ENCODE measurements around the gene CPTP.

DNA sequence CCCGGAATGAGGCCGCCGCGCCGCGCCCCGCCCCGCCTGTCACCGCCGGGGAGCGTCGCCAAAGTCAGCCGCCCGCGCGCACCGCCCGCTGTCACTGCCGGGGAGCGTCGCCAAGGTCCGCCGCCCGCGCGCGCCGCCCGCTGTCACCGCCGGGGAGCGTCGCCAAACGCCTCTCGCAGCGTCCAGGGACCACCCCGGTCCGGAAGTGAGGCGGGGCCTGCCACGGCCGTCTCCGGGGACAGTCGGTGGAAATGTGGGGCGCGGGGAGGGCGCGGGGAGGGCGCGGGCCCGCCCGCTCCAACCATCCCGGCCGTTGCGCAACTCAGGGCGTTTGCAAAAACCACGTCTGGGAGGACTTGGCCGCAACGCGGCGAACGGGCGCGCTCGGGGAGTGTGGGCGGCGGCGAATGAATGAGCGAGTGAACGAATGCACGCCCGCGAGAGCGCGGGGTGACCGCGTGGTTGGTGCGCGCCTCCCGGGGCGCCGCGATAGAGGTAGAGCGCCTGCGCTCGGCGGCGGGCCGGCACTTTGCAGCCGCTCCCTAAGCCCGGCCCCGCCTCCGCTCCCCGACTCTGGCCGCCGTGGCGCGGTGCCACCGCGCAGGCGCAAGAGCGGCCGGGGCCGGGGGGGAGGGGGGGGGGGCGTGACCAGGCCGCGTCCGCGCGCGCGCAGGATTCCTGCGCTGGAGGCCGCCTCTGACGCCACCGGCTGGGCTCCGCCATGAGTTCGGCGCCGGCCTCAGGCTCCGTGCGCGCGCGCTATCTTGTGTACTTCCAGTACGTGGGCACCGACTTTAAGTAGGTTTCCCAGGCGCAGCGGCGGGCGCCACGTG lies 16.5 kb upstream of the CPTP start, which contains the start of the genes ACAP3 and PUSL1:
- TF ChIP-seq CTCF (IDR thresholded peaks at IDR 0.05) (peak in 2 of 4 experiments; percentile 42 to 44), POLR2A (IDR thresholded peaks at IDR 0.05) (peak; percentile 34), POLR2AphosphoS5 (IDR thresholded peaks at IDR 0.05) (peak; percentile 48)

All from prostate gland (tissue), 2 donors.